GM12873 (cell line): ENCODE measurements around the gene ZNF33A.

Experiments
- TF ChIP-seq, protein P1 (sequence below): IDR thresholded peaks from 2 replicates; pipeline ENCODE4 v1.5.1; 2012; ENCODE audit warnings: low read depth, mild to moderate bottlenecking, moderate library complexity, low read length, control low read depth; ENCODE audit not compliant: insufficient read depth; ENCODE audit errors: missing control alignments

Gene ZNF33A

GRCh38 chr10:37992083-37992482 is 18.4 kb upstream of the ZNF33A start:
- TF ChIP-seq, protein P1, sequence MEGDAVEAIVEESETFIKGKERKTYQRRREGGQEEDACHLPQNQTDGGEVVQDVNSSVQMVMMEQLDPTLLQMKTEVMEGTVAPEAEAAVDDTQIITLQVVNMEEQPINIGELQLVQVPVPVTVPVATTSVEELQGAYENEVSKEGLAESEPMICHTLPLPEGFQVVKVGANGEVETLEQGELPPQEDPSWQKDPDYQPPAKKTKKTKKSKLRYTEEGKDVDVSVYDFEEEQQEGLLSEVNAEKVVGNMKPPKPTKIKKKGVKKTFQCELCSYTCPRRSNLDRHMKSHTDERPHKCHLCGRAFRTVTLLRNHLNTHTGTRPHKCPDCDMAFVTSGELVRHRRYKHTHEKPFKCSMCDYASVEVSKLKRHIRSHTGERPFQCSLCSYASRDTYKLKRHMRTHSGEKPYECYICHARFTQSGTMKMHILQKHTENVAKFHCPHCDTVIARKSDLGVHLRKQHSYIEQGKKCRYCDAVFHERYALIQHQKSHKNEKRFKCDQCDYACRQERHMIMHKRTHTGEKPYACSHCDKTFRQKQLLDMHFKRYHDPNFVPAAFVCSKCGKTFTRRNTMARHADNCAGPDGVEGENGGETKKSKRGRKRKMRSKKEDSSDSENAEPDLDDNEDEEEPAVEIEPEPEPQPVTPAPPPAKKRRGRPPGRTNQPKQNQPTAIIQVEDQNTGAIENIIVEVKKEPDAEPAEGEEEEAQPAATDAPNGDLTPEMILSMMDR: no peak

DNA sequence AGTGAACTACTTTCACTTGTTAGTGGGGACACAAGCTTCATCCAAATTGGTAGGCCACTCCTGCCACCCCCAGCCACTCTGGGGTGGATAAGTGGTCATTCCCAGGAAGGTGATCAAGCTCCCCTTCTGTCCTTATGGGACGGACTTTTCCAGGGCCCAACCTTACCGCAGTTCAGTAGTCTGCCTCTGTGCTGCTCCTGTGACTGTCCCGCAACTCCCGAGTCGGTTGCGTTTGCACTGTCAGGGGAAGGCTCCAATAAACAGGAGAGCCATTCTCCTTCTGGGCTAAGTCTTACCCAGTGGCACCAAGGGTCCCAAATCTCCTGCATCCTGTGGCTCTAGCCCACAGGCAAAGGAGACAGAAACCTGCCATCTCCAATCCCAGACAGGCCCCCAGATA is 7.4 kb upstream of the ZNF33A start:
- TF ChIP-seq, protein P1: no peak

GRCh38 chr10:38003588-38003987 is 6.9 kb upstream of the ZNF33A start:
- TF ChIP-seq, protein P1: no peak

GRCh38 chr10:38007551-38007950 is 2.9 kb upstream of the ZNF33A start:
- TF ChIP-seq, protein P1: no peak

GRCh38 chr10:38007991-38008390 is 2.5 kb upstream of the ZNF33A start:
- TF ChIP-seq, protein P1: no peak

DNA sequence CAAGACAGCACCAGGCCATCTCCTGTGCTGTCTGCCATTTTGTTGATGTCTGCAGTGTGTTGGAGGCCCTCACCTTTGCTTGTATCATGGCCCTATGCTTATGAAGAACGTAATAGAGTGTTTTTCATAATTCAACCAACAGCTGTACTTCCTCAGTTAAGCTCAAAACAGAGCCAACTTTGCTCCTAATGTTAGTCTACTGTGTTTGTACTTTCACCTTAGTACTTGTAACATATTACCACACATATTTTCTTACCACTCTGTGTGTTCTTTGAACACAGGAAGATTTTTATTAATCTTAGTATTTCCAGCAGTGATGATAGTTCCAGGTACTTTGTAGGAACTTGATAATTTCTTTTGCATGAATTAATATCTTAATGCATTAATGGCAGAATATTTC is 5.9 kb downstream of the ZNF33A start:
- TF ChIP-seq, protein P1: no peak

DNA sequence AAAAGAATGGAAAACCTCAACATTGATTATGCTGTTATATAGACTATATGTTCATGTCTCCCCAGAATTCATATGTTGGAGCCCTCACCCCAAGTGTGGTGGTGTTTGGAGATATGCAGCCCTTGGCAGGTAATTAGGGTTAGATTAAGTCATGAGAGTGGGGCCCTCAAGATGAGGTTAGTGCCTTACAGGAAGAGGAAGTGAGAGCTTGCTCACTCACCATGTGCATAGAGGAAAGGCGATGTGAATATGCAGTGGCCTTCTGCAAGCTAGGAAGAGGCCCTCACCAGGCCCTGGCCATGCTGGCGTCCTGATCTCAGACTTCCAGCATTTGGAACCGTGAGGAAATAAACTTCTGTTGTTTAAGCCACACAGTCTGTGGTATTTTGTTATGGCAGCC is 14.8 kb downstream of the ZNF33A start:
- TF ChIP-seq, protein P1: no peak
